SK-N-MC (cell line): ENCODE measurements around the gene IL4.

ENCODE experiments used
- DNase-seq: peaks from one replicate; pipeline ENCODE4 v3.0.0-alpha.2; 2011; ENCODE audit warnings: low read depth, low spot score
- H3K27ac ChIP-seq: fragments of 200-600 bp; sonication (generic); 2 replicates; pipeline ENCODE4 v1.5.1; 2016; ENCODE audit warnings: mixed run types
- H3K36me3 ChIP-seq: fragments of 200-600 bp; sonication (generic); 2 replicates; pipeline ENCODE4 v1.6.1; 2017; ENCODE audit warnings: antibody characterized with exemption, low read length, mixed read lengths; ENCODE audit not compliant: insufficient read depth
- H3K4me3 ChIP-seq: fragments of 200-600 bp; sonication (generic); 2 replicates; pipeline ENCODE4 v1.5.1; 2016
- H3K9ac ChIP-seq: fragments of 200-600 bp; sonication (generic); 2 replicates; pipeline ENCODE4 v1.8.0; 2017; ENCODE audit warnings: mixed run types, mixed read lengths; ENCODE audit not compliant: insufficient read length
- H3K9me3 ChIP-seq: fragments of 200-600 bp; sonication (generic); 2 replicates; pipeline ENCODE4 v1.6.1; 2017; ENCODE audit warnings: low read depth, mild to moderate bottlenecking, antibody characterized with exemption, low read length, moderate library complexity, mixed read lengths
- EZH2 ChIP-seq: fragments of 200-600 bp; sonication (generic); IDR thresholded peaks from one replicate; pipeline ENCODE4 v1.6.1; 2017; ENCODE audit warnings: antibody characterized with exemption
- FOXP2 ChIP-seq: optimal IDR thresholded peaks from 2 replicates; pipeline ENCODE3; 2011; ENCODE audit warnings: mild to moderate bottlenecking, moderate library complexity; ENCODE audit not compliant: insufficient read depth; ENCODE audit errors: extremely low read length, control extremely low read depth
- POLR2AphosphoS5 ChIP-seq: IDR thresholded peaks from 2 replicates; pipeline ENCODE4 v1.6.1; 2012; ENCODE audit warnings: mild to moderate bottlenecking, low read depth, low read length, borderline replicate concordance

Gene IL4

GRCh38 chr5:132668706-132669454 lies 4.9 kb upstream of the IL4 start:
- H3K4me3 ChIP-seq: no peak overlapping the region
- TF ChIP-seq POLR2AphosphoS5 (no peak), FOXP2 (no peak), EZH2 (no peak)
- H3K27ac ChIP-seq: no peak overlapping the region
- H3K9ac ChIP-seq: no peak overlapping the region
- no peaks in the 10 kb centered on the region for H3K36me3 ChIP-seq
- no peak for DNase-seq
- H3K9me3 ChIP-seq: no peaks in the 10 kb centered on the region

DNA sequence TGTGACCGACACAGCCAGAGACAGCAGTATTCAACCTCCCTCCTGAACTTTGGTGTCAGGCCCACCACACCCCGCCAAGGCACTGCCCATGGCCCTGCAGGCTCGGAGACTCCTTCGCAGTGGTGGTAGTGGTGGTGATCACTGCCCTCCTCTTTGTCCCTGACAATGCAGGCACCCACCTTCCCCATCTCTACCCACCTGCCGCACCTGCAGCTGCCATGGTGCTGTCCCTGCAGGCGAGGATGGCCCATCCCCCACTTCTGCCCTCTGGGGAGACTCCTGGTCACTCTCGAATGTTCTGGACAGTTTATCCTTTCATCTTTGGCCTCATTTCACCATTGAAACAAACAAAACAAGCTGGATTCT lies 4.4 kb upstream of the IL4 start:
- H3K9ac ChIP-seq: no peak overlapping the region
- DNase-seq: no peak
- H3K27ac ChIP-seq: no peak overlapping the region
- H3K9me3 ChIP-seq: no peaks in the 10 kb centered on the region
- no peak overlapping the region for H3K4me3 ChIP-seq
- TF ChIP-seq POLR2AphosphoS5 (no peak), FOXP2 (no peak)
- no peaks in the 10 kb centered on the region for H3K36me3 ChIP-seq

- Histone ChIP-seq H3K4me3 (no peak overlapping the region), H3K27ac (no peak overlapping the region), H3K36me3 (no peaks in the 10 kb centered on the region), H3K9ac (no peak overlapping the region), H3K9me3 (no peaks in the 10 kb centered on the region)
- no peak for DNase-seq
- no peak for TF ChIP-seq FOXP2
- TF ChIP-seq POLR2AphosphoS5: no peak
- no peak for TF ChIP-seq EZH2
Observed at GRCh38 chr5:132669966-132670882, 3.6 kb upstream of the IL4 start.

- Histone ChIP-seq H3K9ac (no peak overlapping the region), H3K36me3 (no peaks in the 10 kb centered on the region), H3K9me3 (no peaks in the 10 kb centered on the region), H3K4me3 (no peak overlapping the region), H3K27ac (no peak overlapping the region)
- DNase-seq: no peak
- TF ChIP-seq EZH2 (no peak), POLR2AphosphoS5 (no peak), FOXP2 (no peak)
Observed at GRCh38 chr5:132671000-132671399, 2.8 kb upstream of the IL4 start.

DNA sequence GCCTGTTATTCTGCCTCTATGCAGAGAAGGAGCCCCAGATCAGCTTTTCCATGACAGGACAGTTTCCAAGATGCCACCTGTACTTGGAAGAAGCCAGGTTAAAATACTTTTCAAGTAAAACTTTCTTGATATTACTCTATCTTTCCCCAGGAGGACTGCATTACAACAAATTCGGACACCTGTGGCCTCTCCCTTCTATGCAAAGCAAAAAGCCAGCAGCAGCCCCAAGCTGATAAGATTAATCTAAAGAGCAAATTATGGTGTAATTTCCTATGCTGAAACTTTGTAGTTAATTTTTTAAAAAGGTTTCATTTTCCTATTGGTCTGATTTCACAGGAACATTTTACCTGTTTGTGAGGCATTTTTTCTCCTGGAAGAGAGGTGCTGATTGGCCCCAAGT lies 301 bp upstream of the IL4 start:
- Histone ChIP-seq H3K36me3 (no peaks in the 10 kb centered on the region), H3K9ac (no peak overlapping the region), H3K27ac (no peak overlapping the region), H3K9me3 (no peaks in the 10 kb centered on the region), H3K4me3 (no peak overlapping the region)
- DNase-seq: no peak
- TF ChIP-seq EZH2: no peak
- no peak for TF ChIP-seq FOXP2
- TF ChIP-seq POLR2AphosphoS5: no peak

GRCh38 chr5:132674671-132675506 lies 1.1 kb downstream of the IL4 start:
- TF ChIP-seq EZH2 (no peak), POLR2AphosphoS5 (no peak), FOXP2 (no peak)
- Histone ChIP-seq H3K9ac (no peak overlapping the region), H3K36me3 (no peaks in the 10 kb centered on the region), H3K4me3 (no peak overlapping the region), H3K27ac (no peak overlapping the region), H3K9me3 (no peaks in the 10 kb centered on the region)
- no peak for DNase-seq

GRCh38 chr5:132675936-132676689 lies 2.3 kb downstream of the IL4 start:
- Histone ChIP-seq H3K4me3 (no peak overlapping the region), H3K36me3 (no peaks in the 10 kb centered on the region), H3K9me3 (no peaks in the 10 kb centered on the region), H3K9ac (no peak overlapping the region), H3K27ac (no peak overlapping the region)
- no peak for TF ChIP-seq FOXP2
- TF ChIP-seq POLR2AphosphoS5: no peak
- no peak for TF ChIP-seq EZH2
- no peak for DNase-seq

DNA sequence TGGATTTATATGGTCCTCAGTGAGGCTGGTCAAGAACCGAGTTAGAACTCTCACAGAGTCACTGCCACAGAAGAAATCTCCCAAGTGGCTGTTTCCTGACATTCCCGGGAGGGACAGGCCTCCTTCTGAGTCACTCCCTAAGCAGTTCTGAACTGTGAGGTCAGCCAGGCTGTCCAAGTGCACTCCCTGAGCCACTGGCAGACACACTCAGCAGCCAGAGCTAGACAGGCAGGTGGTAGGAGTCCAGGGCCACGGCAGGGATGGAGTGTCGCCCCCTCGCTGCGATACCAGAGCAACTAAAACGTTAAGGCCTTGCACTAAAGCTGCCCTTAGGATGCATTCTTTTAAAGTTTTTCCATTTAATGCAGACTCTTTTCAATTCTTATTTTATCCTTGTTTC lies 3.4 kb downstream of the IL4 start:
- Histone ChIP-seq H3K4me3 (no peak overlapping the region), H3K36me3 (no peaks in the 10 kb centered on the region), H3K9me3 (no peaks in the 10 kb centered on the region), H3K9ac (no peak overlapping the region), H3K27ac (no peak overlapping the region)
- DNase-seq: no peak
- TF ChIP-seq FOXP2 (no peak), EZH2 (no peak), POLR2AphosphoS5 (no peak)
